ENCODE measurements around the gene VPS8. TPM values are rescaled to one million over a fixed set of nuclear protein-coding genes. Genes with fewer than 3 reads are reported as not detected.

The VPS8 gene
- total RNA-seq, 1 experiment from 2014 or later = 39.7 TPM

DNA sequence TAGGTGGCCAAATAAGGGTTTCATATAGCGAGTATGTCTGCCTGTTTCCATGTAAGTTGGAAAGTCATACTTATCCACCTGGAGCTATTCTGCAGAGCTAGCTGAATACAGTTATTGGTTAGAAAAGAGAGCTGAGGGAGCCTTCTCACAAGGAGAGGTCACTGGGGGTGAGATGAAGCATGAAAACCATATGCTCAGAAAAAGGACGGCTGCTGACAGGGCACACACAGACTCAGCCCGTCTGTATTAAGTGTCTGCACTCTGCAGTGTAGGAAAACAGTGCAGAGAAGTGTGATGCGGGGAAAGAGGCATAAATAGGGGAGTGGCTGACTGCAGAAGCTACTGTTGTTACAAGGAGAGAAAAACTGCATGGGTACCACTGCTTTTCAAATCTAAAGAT is 282.7 kb downstream of the VPS8 start:
- Histone ChIP-seq H3K23ac (ENCODE audit: insufficient read length, low read depth, low read length) (no peak overlapping the region), H3K9me3 (ENCODE audit: control insufficient read depth, low read depth, low read length) (no peaks in the 10 kb centered on the region), H2AK5ac (ENCODE audit: insufficient read length, low read length) (no peak overlapping the region), H3K9ac (ENCODE audit: extremely low read depth, insufficient read length, low read length) (no peak overlapping the region), H3K27me3 (ENCODE audit: insufficient read depth, low read length) (no peaks in the 10 kb centered on the region), H3T11ph (ENCODE audit: low read length) (no peak overlapping the region), H2BK120ac (ENCODE audit: low read depth, low read length, poor library complexity, severe bottlenecking) (no peak overlapping the region), H3K79me1 (ENCODE audit: insufficient read depth, low read depth, low read length, poor library complexity, severe bottlenecking) (no peaks in the 10 kb centered on the region), H4K8ac (replicated peaks; ENCODE audit: insufficient read length, low read depth, low read length) (no peak overlapping the region), H3K4me1 (ENCODE audit: insufficient read depth, low read length) (no peaks in the 10 kb centered on the region), H3K27ac (ENCODE audit: insufficient read length, low read depth, low read length) (no peak overlapping the region), H3K23me2 (ENCODE audit: insufficient read length, low read depth, low read length, poor library complexity, severe bottlenecking) (no peaks in the 10 kb centered on the region), H3K18ac (ENCODE audit: insufficient read length, low read depth, low read length) (no peak overlapping the region), H2BK5ac (ENCODE audit: insufficient read length, low read length) (no peak overlapping the region), H2BK20ac (ENCODE audit: low read depth, low read length, poor library complexity, severe bottlenecking) (no peak overlapping the region), H4K91ac (ENCODE audit: insufficient read length, low read depth, low read length) (no peak overlapping the region), H3K14ac (ENCODE audit: insufficient read depth, low read length) (no peak overlapping the region), H2BK12ac (ENCODE audit: insufficient read length, low read depth, low read length) (no peak overlapping the region), H2BK15ac (ENCODE audit: low read depth, low read length) (no peak overlapping the region), H3K4me2 (ENCODE audit: insufficient read depth, insufficient read length, low read length) (no peak overlapping the region), H4K5ac (ENCODE audit: insufficient read length, low read depth, low read length) (no peak overlapping the region), H3K4ac (ENCODE audit: low read depth, low read length) (no peak overlapping the region), H4K20me1 (ENCODE audit: control insufficient read depth, insufficient read depth, insufficient read length) (no peaks in the 10 kb centered on the region), H3K79me2 (ENCODE audit: insufficient read depth, low read length) (no peaks in the 10 kb centered on the region), H3K56ac (ENCODE audit: insufficient read length, low read depth, low read length) (no peak overlapping the region), H2AFZ (ENCODE audit: low read length) (no peak overlapping the region)
- H3K27ac Mint-ChIP-seq = no peak overlapping the region
- H3K4me1 Mint-ChIP-seq = peaks cover 0 to 6% of the 10 kb centered on the region in 2 experiments; a peak in 2 of 4 replicates
- no peaks in the 10 kb centered on the region; a peak in 1 of 5 replicates for H3K9me3 Mint-ChIP-seq
- TF ChIP-seq, protein P1, sequence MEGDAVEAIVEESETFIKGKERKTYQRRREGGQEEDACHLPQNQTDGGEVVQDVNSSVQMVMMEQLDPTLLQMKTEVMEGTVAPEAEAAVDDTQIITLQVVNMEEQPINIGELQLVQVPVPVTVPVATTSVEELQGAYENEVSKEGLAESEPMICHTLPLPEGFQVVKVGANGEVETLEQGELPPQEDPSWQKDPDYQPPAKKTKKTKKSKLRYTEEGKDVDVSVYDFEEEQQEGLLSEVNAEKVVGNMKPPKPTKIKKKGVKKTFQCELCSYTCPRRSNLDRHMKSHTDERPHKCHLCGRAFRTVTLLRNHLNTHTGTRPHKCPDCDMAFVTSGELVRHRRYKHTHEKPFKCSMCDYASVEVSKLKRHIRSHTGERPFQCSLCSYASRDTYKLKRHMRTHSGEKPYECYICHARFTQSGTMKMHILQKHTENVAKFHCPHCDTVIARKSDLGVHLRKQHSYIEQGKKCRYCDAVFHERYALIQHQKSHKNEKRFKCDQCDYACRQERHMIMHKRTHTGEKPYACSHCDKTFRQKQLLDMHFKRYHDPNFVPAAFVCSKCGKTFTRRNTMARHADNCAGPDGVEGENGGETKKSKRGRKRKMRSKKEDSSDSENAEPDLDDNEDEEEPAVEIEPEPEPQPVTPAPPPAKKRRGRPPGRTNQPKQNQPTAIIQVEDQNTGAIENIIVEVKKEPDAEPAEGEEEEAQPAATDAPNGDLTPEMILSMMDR (conservative IDR thresholded peaks at IDR 0.05) = no peak
- H3K36me3 Mint-ChIP-seq (ENCODE audit: insufficient read depth in 1 of 3, low read depth in 3 of 3) = no peaks in the 10 kb centered on the region
- no peaks in the 10 kb centered on the region for H3K27me3 Mint-ChIP-seq (ENCODE audit: low read depth)
- WGBS (ENCODE audit: extremely low coverage, insufficient read length, low lambda C conversion rate) = no CpG with 5 or more reads among the region's 4 CpGs
- no peak overlapping the region for H3K4me3 Mint-ChIP-seq
- no peak for DNase-seq

Other genes starting within 250 kb of the VPS8 start
- 31.9 and 34.8 TPM in 2 replicates for gene MAGEF1, start 100.1 kb upstream of the VPS8 start, total RNA-seq (2021)